DND-41 (cell line): ENCODE measurements around the gene STRN.

Source experiments
- ATAC-seq: fragments of 200-7000 bp; cut with Tn5 transposase; 3 replicates; pipeline ENCODE4 v1.9.1; 2021; ENCODE audit warnings: low read depth; ENCODE audit not compliant: insufficient read depth
- DNase-seq: peaks from one replicate; pipeline ENCODE4 v3.0.0-alpha.2; 2020
- H2AFZ ChIP-seq: 2 replicates; pipeline ENCODE4 v1.6.0; 2012; ENCODE audit warnings: low read depth, low read length
- H3K27ac ChIP-seq: 2 replicates; pipeline ENCODE4 v1.5.1; 2012; ENCODE audit warnings: low read length, inconsistent platforms
- H3K27me3 ChIP-seq: fragments of 200-600 bp; sonication (generic); 2 replicates; pipeline ENCODE4 v1.6.0; 2012; ENCODE audit warnings: low read length, mild to moderate bottlenecking, inconsistent platforms; ENCODE audit not compliant: insufficient read depth, poor library complexity
- H3K36me3 ChIP-seq: 2 replicates; pipeline ENCODE4 v1.5.1; 2012; ENCODE audit warnings: low read length, inconsistent platforms; ENCODE audit not compliant: insufficient read depth
- H3K4me1 ChIP-seq: 2 replicates; pipeline ENCODE4 v1.5.1; 2012; ENCODE audit warnings: mild to moderate bottlenecking, low read length; ENCODE audit not compliant: insufficient read depth
- H3K4me2 ChIP-seq: 2 replicates; pipeline ENCODE4 v1.6.0; 2012; ENCODE audit warnings: mild to moderate bottlenecking, moderate library complexity, low read length, inconsistent platforms; ENCODE audit not compliant: insufficient read depth
- H3K4me3 ChIP-seq, 2 experiments: fragments of 200-600 bp in 1 of 2; shearing (Covaris generic) in 1 of 2; 2 replicates each; pipeline ENCODE4 v1.5.1; 2012 to 2016; ENCODE audit warnings: inconsistent platforms in 2 of 2, low read length in 2 of 2, mild to moderate bottlenecking in 2 of 2, low read depth in 1 of 2, moderate library complexity in 1 of 2
- H3K79me2 ChIP-seq: 2 replicates; pipeline ENCODE4 v1.6.0; 2012; ENCODE audit warnings: low read length, inconsistent platforms; ENCODE audit not compliant: insufficient read depth
- H3K9ac ChIP-seq: 2 replicates; pipeline ENCODE4 v1.6.0; 2012; ENCODE audit warnings: low read depth, mild to moderate bottlenecking, inconsistent platforms, low read length, moderate library complexity
- H3K9me3 ChIP-seq: 2 replicates; pipeline ENCODE4 v1.5.1; 2012; ENCODE audit warnings: low read length, moderate library complexity, mild to moderate bottlenecking, inconsistent platforms; ENCODE audit not compliant: insufficient read depth, severe bottlenecking
- H4K20me1 ChIP-seq: 2 replicates; pipeline ENCODE4 v1.6.0; 2012; ENCODE audit warnings: low read length; ENCODE audit not compliant: insufficient read depth
- CTCF ChIP-seq: IDR thresholded peaks from 2 replicates; pipeline ENCODE4 v1.5.1; 2012; ENCODE audit warnings: borderline replicate concordance, low read length, moderate library complexity, mild to moderate bottlenecking; ENCODE audit not compliant: poor library complexity, severe bottlenecking; ENCODE audit errors: extremely low read depth
- EZH2 ChIP-seq: IDR thresholded peaks from 3 replicates; pipeline ENCODE4 v1.6.1; 2012; ENCODE audit warnings: borderline replicate concordance, low read depth, mild to moderate bottlenecking, moderate library complexity, low read length, inconsistent platforms; ENCODE audit not compliant: severe bottlenecking

STRN gene

GRCh38 chr2:36966370-36967235 is at the start of gene STRN:
Gene STRN (minus strand): TSS chr2:36966536. CDS start chr2:36966463, 73 bp downstream.
- peak within 1 kb of the TSS; percentile 74 for H3K9ac ChIP-seq
- peak within 1 kb of the TSS; percentile 98 for H3K4me2 ChIP-seq
- peak within 1 kb of the TSS; percentile 81 to 99 for H3K4me3 ChIP-seq
- ATAC-seq = peak; percentile 94
- H3K36me3 ChIP-seq = no peaks in the 10 kb centered on the region; the same call in 1 of the 2 replicates
- peak within 1 kb of the TSS; percentile 100 for H2AFZ ChIP-seq
- no peaks in the 10 kb centered on the region for H3K27me3 ChIP-seq
- peaks cover 32% of the 10 kb centered on the region for H3K4me1 ChIP-seq
- TF ChIP-seq EZH2 = no peak
- TF ChIP-seq CTCF = no peak
- peak; percentile 97 for DNase-seq
- H3K27ac ChIP-seq = peak within 1 kb of the TSS; percentile 85
- no peaks in the 10 kb centered on the region for H4K20me1 ChIP-seq
- no peaks in the 10 kb centered on the region for H3K9me3 ChIP-seq
- H3K79me2 ChIP-seq = peaks cover 45% of the 10 kb centered on the region

DNA sequence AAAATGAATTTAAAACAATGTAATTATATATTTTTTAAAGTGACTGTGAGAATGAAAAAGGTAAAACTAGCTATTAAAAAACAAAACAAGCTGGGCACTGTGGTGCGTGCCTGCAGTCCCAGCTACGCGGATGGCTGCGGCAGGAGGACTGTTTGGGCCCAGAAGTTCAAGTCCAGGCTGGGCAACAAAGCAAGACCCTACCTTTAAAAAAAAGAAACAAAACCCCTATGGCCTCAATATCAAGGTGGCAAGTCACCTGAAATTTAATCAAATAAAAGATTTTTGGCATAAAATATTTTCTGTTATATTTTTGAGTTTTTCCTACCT is 46.9 kb upstream of the STRN start:
- H3K36me3 ChIP-seq = peaks cover 29% of the 10 kb centered on the region; the same call in 1 of the 2 replicates
- no peaks in the 10 kb centered on the region for H4K20me1 ChIP-seq
- ATAC-seq = no peak

DNA sequence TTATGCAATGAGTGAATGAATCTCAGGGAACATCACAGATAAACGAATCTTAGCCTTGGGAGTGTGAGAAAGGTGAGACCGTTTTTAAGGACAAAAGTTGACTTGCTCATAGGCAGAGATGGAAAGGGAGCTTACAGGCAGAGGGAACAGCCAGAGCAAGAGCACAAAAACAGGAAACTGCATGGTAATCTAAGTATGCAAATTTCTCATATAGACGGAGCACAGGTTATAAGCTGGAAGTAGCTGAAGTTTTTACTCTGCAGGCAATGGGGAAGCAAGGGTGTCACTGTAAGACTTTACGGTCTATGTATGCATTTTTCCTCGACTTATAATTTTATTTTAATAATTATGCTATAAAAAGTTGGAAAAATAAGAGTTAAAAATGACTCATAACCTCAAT is 44.8 kb upstream of the STRN start:
- H3K4me2 ChIP-seq = no peak overlapping the region
- H4K20me1 ChIP-seq = no peaks in the 10 kb centered on the region
- no peak for TF ChIP-seq EZH2
- TF ChIP-seq CTCF = no peak
- H3K9me3 ChIP-seq = no peaks in the 10 kb centered on the region
- H3K4me3 ChIP-seq = no peak overlapping the region
- DNase-seq (no peak), ATAC-seq (no peak)
- no peak overlapping the region for H2AFZ ChIP-seq
- H3K36me3 ChIP-seq = peaks cover 23% of the 10 kb centered on the region; the same call in 1 of the 2 replicates
- no peaks in the 10 kb centered on the region for H3K79me2 ChIP-seq
- H3K9ac ChIP-seq = no peak overlapping the region
- no peaks in the 10 kb centered on the region for H3K4me1 ChIP-seq
- no peaks in the 10 kb centered on the region for H3K27me3 ChIP-seq
- no peak overlapping the region for H3K27ac ChIP-seq

More for the DNA sequence above, 46.9 kb upstream of the STRN start:
- no peak for DNase-seq
- no peaks in the 10 kb centered on the region for H3K4me1 ChIP-seq
- no peak overlapping the region for H2AFZ ChIP-seq
- H3K9me3 ChIP-seq = no peaks in the 10 kb centered on the region
- no peak overlapping the region for H3K9ac ChIP-seq
- no peaks in the 10 kb centered on the region for H3K79me2 ChIP-seq
- TF ChIP-seq CTCF = no peak
- TF ChIP-seq EZH2 = no peak
- H3K27ac ChIP-seq = no peak overlapping the region
- H3K27me3 ChIP-seq = no peaks in the 10 kb centered on the region
- H3K4me2 ChIP-seq = no peak overlapping the region
- no peak overlapping the region for H3K4me3 ChIP-seq
